Aorta (tissue), 5 donors: Measurements from ENCODE around the gene WBP1L. TPM values are rescaled to one million over a fixed set of nuclear protein-coding genes. Genes with fewer than 3 reads are reported as not detected.
"Not testable (repeated sequence)": the region's sequence is repeated elsewhere in the genome, so short reads cannot be mapped to it uniquely, and the experiment has no call there.

Experiments
- ATAC-seq: fragments of 200-7000 bp; cut with Tn5 transposase; one replicate; pipeline ENCODE4 v1.9.1; 2022; ENCODE audit warnings: moderate library complexity; ENCODE audit not compliant: low FRiP score
- DNase-seq, 2 donors: peaks; one replicate each; pipeline ENCODE4 v3.0.0-alpha.2; 2020
- H3K27ac ChIP-seq, 2 donors: one replicate each; pipeline ENCODE4 v1.5.1; 2013; ENCODE audit warnings: low read length in 2 of 2, mild to moderate bottlenecking in 2 of 2, moderate library complexity in 2 of 2, control low read depth in 1 of 2, inconsistent platforms in 1 of 2, low read depth in 1 of 2
- H3K27me3 ChIP-seq, 2 donors: one replicate each; pipeline ENCODE4 v1.6.1; 2013; ENCODE audit warnings: control low read depth in 1 of 2, low read length in 1 of 2, mild to moderate bottlenecking in 1 of 2, moderate library complexity in 1 of 2; ENCODE audit not compliant: insufficient read depth in 2 of 2, control insufficient read depth in 1 of 2
- H3K36me3 ChIP-seq, 2 donors: one replicate each; pipeline ENCODE4 v1.6.1; 2013; ENCODE audit warnings: control low read depth in 1 of 2, low read length in 1 of 2, mild to moderate bottlenecking in 1 of 2; ENCODE audit not compliant: insufficient read depth in 2 of 2, control insufficient read depth in 1 of 2
- H3K4me1 ChIP-seq, 2 donors: one replicate each; pipeline ENCODE4 v1.6.1; 2013; ENCODE audit warnings: low read length in 2 of 2, control low read depth in 1 of 2, mild to moderate bottlenecking in 1 of 2, moderate library complexity in 1 of 2; ENCODE audit not compliant: insufficient read depth in 2 of 2, control insufficient read depth in 1 of 2
- H3K4me3 ChIP-seq, 2 donors: one replicate each; pipeline ENCODE4 v1.5.1; 2013; ENCODE audit warnings: low read length in 2 of 2, control low read depth in 1 of 2, mild to moderate bottlenecking in 1 of 2
- H3K9me3 ChIP-seq: one replicate; pipeline ENCODE4 v1.6.1; 2013; ENCODE audit warnings: mild to moderate bottlenecking, low read length; ENCODE audit not compliant: control insufficient read depth
- WGBS, 2 donors: extraction: QIAGEN DNeasy Blood & Tissue Kit; methylation state at CpG; one replicate each; pipeline ENCODE4 v1.1.7; 2013; 5-methylcytosine and 5-hydroxymethylcytosine counted together
- intact Hi-C, 2 donors: fragments of 100-400 bp; cut with DNase I; formaldehyde crosslinking; loops; one replicate each; pipeline versions ENCODE4 v1.14.2 to v1.15.0; 2022
- polyA plus RNA-seq, 2 donors: library from polyadenylated mRNA; stranded (reverse); fragments of 200-250 nt; gene quantifications; one replicate each; pipeline ENCODE4 v1.2.3, GENCODE V29; 2013
- total RNA-seq, 2 donors: library from RNA; stranded (reverse); fragmentation: NEBNext Ultra II Directional; extraction: Animal tissue kit (Norgen Biotek cat#: 25700); gene quantifications; one replicate each; pipeline ENCODE4 v1.2.1, GENCODE V29; 2021
- donor health status: healthy with polysubstance abuse.
- donor health status: Bipolar disorder and iron deficiency.
- donor health status: DM: no; HTN: no; CAD: no.
- donor health status: DM: no; HTN: no; CAD: no.
- donor health status: DM: yes; HTN: yes; CAD: no.

The WBP1L gene
- total and polyA plus RNA-seq, 4 donors = 22.4 to 84.7 (median 61.4) TPM

DNA sequence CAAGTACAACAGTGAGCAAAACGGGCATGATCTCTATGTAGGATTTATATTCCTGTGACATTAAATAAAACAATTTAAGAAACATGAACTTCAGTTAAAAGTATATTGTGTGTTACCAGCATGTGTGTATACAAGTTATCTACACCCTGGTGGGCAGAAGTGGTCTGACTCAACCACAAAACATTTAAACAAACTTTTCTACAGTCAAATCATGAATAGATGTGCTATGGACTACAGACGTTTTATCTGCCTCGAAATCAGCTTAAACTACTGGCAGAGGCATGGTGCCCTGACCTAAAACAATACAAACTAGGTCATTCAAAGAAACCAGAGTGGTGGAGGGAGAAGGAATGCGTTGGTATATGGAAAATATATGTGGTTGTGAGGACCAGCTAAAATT is 33.1 kb upstream of the WBP1L start:
- no peak for ATAC-seq
- intact Hi-C loops = loop anchor here (5.0 kb wide), 2 partner anchors 33 to 63 kb away; no protein-coding TSS in a partner anchor

DNA sequence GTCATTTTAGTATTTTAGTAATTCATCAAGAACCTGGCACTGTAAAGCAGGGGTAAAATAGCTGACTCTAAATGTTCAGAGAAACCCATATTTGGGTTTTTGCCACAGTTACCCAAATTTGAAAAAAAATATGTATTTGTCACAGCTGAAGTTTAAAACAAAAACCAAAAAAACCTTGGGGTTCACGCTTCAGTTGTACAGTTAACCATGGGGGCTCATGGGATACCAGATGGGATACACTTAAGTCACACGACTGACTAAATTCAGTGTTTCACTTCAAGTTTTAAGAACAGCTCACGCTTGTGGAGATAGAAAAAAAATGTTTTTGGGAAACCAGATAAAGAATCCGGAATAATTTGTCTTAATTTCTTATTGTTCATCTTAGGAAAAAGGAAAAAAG is 31.7 kb upstream of the WBP1L start:
- H3K36me3 ChIP-seq = no peaks in the 10 kb centered on the region
- no peak overlapping the region for H3K4me3 ChIP-seq
- DNase-seq = no peak
- H3K9me3 ChIP-seq = no peaks in the 10 kb centered on the region
- H3K27ac ChIP-seq = no peak overlapping the region
- intact Hi-C loops = loop anchor here (5.0 kb wide), 2 partner anchors 35 to 65 kb away; no protein-coding TSS in a partner anchor
- no peak for ATAC-seq
- 76 to 82% methylated on average over 4 of the region's 4 CpGs for whole genome bisulfite sequencing, 2 donors
- no peaks in the 10 kb centered on the region for H3K4me1 ChIP-seq
- H3K27me3 ChIP-seq = no peaks in the 10 kb centered on the region

More for the DNA sequence above, 33.1 kb upstream of the WBP1L start:
- Histone ChIP-seq H3K36me3 (no peaks in the 10 kb centered on the region), H3K27me3 (no peaks in the 10 kb centered on the region), H3K4me3 (no peak overlapping the region), H3K4me1 (no peaks in the 10 kb centered on the region), H3K9me3 (no peaks in the 10 kb centered on the region), H3K27ac (no peak overlapping the region)
- WGBS, 2 donors = 23 to 30% methylated on average over 4 of the region's 4 CpGs
- no peak for DNase-seq

DNA sequence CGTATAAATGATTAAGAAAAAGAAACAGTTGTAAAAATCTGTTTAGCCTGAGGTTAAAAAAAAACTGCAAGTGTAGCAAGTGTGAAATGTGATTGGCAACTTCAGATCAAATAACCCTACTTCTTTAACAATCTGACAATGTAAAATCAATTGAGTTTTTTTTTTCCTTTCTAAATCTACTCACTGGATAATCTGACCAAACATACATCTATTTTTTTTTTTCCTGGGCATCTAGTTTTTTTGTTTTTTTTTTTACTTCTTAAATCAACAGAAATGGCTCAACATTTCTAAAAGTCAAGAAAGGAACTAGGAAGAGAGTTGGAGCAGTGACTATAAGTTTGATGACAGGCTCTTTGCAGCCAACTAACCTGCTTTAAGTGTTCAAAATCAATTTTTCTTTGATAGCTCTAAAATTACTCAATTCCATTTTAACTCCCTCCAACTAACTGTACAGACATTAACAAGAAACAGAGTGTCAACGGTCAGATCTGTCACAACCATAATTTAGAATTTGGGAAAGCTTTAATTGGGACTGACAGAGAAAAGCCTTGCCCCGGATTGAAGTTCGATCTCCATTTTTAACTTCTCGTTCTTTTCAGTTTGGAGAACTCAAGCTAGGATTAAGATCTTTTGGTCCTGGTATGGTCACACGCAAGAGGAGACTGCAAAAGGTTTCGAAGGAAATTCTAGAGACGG is 30.8 kb upstream of the WBP1L start:
- ATAC-seq = no peak
- intact Hi-C loops = loop anchor here (5.0 kb wide), 2 partner anchors 36 to 66 kb away; no protein-coding TSS in a partner anchor
- Histone ChIP-seq H3K9me3 (no peaks in the 10 kb centered on the region), H3K27me3 (no peaks in the 10 kb centered on the region), H3K4me1 (no peaks in the 10 kb centered on the region), H3K4me3 (peak overlapping the region; percentile 38 to 69), H3K27ac (no peak overlapping the region), H3K36me3 (no peaks in the 10 kb centered on the region)
- WGBS, 2 donors = 6 to 7% methylated on average over 8 of the region's 8 CpGs
- DNase-seq = no peak

DNA sequence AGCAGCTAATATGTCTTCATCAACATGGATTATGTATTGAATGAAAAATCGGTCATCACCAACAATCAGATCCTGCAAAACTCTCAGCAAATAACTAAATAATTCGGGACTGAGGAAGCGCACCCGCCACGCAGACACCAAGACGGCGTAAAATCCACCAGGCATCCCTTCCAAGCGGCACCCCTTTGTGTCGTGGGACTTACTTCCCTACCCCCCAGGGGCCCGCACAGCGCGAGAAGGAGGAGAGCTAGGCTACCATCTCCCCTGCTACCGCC is 30.3 kb upstream of the WBP1L start:
- Histone ChIP-seq H3K36me3 (no peaks in the 10 kb centered on the region), H3K4me1 (no peaks in the 10 kb centered on the region), H3K27me3 (no peaks in the 10 kb centered on the region), H3K9me3 (no peaks in the 10 kb centered on the region), H3K27ac (no peak overlapping the region), H3K4me3 (peak overlapping the region; percentile 38 to 69)
- intact Hi-C loops = loop anchor here (5.0 kb wide), 2 partner anchors 36 to 66 kb away; no protein-coding TSS in a partner anchor
- ATAC-seq (no peak), DNase-seq (no peak)
- 0% methylated on average over 10 to 13 of the region's 13 CpGs for WGBS, 2 donors

DNA sequence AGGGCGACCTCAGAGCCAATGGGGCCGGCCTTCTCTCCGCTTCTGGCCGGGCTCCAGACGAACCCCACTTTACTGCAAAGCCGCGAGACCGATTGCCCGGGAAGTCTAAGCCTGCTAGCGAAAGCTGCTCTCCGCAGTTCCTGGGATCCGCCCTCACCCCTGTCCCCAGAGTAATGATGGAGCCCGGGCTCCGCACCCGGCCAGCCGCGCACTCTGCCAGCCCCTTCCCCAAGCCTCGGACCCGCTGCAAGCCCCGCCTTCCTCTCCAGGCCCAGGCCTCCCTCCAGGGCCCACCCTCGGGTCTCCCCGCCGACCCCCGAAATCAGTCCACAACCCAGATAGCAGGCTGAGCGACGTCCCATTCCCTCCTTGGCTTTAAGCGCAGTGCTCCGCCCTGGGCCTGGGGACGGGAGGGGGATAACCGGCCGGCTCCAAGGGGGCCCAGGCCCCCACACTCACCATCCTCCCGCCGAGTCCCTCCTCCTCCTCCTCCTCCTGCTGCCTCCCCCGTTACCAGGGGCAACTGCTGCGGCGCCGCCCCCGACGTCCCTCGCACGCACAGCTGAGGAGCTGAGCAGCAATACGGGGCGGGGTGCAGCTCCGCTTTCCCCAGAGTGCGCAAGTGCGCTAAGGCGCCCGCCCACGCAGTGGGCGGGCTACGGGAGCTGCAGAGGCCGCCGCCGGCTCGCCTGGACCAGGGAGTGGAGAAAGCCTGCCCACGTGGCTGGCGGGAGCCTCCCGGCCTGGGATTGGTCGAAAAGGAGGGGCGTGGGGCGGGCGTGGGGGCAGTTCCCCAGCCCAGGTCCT is 29.7 kb upstream of the WBP1L start, which contains the start of gene ARL3:
TSS of gene ARL3 (minus strand) at position 584 of the 807 bp plus-strand sequence. CDS start at position 462, 122 bp downstream.
- no peaks in the 10 kb centered on the region for H3K9me3 ChIP-seq
- peak within 1 kb of the TSS; percentile 48 to 69 for H3K4me3 ChIP-seq
- 0 to 1% methylated on average over 60 to 62 of the region's 62 CpGs for WGBS, 2 donors
- DNase-seq = peak; percentile 99
- peak within 1 kb of the TSS in 1 of 2 donors; percentile 11 for H3K27ac ChIP-seq
- no peaks in the 10 kb centered on the region for H3K36me3 ChIP-seq
- H3K27me3 ChIP-seq = no peaks in the 10 kb centered on the region
- no peaks in the 10 kb centered on the region for H3K4me1 ChIP-seq
- ATAC-seq = peak; percentile 99
- intact Hi-C loops = loop anchor here (5.0 kb wide), 2 partner anchors 37 to 67 kb away; no protein-coding TSS in a partner anchor

DNA sequence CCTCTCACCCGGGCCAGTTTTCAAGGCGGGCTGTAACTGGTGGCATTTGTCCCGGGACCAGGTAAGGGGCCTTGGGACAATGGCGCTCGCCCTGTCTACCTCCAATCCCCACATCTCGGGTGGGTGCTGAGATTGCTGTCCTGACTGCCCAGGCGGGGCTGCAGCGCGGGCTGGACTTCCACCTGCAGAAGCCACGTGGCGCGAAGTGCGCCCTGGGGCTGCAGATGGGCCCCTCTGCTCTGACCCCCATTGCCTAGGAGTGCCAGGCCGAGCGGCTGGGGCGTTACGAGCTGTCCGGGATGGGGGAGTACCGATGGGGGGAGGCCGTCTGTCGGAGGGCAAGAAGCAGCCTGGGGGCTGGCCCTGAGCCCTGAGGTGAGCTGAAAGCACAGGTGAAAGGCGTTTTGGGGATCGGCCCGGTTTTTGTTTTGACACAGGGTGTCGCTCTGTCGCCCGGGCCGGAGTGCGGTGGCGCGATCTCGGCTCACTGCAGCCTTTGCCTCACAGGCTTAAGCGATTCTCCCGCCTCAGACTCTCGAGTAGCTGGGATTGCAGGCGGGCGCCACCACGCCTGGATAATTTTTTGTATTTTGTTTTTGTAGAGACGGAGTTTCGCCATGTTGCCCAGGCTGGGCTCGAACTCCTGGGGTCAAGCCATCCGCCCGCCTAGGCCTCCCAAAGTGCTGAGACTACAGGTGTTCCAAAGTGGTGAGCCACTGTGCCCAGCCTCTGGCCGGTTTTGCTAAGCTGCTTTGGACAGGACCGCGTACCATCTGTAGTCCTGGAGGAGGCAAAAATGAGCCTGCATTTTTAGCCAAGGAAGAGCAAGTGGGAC is 28.9 kb upstream of the WBP1L start, which contains the start of gene SFXN2:
TSS of gene SFXN2 (plus strand) at position 16 of the 835 bp plus-strand sequence. CDS start 12,001 bp downstream, outside the sequence.
- Histone ChIP-seq H3K27ac (peak within 1 kb of the TSS in 1 of 2 donors; percentile 11), H3K27me3 (no peaks in the 10 kb centered on the region), H3K36me3 (no peaks in the 10 kb centered on the region), H3K4me1 (no peaks in the 10 kb centered on the region), H3K9me3 (no peaks in the 10 kb centered on the region), H3K4me3 (peak within 1 kb of the TSS; percentile 48 to 69)
- 6% methylated on average over 46 of the region's 46 CpGs for WGBS, 2 donors
- ATAC-seq (peak; percentile 23), DNase-seq (no peak)
- intact Hi-C loops = loop anchor here (5.0 kb wide), 2 partner anchors 38 to 68 kb away; no protein-coding TSS in a partner anchor

DNA sequence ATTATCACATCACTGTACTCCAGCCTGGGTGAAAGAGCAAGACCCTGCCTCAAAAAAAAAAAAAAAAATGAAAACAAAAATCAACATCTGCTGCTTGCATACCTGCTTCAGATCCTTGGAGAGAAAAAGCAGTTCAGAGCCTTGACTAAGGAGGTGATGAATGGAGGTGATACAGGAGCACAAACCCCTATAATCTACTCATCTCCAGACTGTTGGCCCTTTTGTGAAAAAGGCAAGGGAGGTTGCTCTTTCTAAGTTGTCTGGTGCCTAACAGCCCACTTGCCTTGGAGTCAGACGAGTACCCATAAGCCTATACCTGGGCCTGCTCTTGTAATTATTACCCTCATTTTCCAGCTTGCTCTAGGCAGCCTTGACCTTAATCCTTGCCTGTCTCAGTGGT is 27.9 kb upstream of the WBP1L start:
- Histone ChIP-seq H3K9me3 (no peaks in the 10 kb centered on the region), H3K4me3 (no peak overlapping the region), H3K36me3 (no peaks in the 10 kb centered on the region), H3K27ac (no peak overlapping the region), H3K4me1 (no peaks in the 10 kb centered on the region), H3K27me3 (no peaks in the 10 kb centered on the region)
- WGBS, 2 donors = 76 to 86% methylated on average over 1 of the region's 1 CpG
- DNase-seq (no peak), ATAC-seq (no peak)
- intact Hi-C loops = no loop called here

DNA sequence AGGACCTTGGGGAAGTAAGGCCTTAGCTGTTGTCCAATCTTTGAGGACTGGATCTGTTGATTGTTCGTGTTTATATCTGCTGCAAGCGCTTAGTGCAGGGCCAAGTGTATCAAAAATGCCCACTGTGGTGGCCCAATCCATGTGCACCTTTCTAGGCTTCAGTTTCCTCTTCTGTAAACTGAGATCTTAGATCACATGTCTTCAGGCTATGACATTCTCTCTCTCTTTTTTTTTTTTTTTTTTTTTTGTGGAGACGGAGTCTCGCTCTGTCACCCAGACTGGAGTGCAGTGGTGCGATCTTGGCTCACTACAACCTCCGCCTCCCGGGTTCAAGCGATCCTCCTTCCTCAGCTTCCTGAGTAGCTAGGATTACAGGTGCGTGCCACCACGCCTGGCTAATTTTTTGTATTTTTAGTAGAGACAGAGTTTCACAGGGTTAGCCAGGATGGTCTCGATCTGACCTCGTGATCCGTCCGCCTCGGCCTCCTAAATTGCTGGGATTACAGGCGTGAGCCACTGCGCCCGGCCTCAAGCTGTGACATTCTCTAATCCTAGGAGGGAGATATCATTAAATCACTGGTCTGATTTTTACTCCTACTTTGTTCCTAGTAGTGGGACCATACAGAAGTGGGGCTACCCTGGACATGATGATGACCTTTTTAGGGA is 26.7 kb upstream of the WBP1L start:
- DNase-seq, intact Hi-C loops, H3K27me3 ChIP-seq, H3K4me1 ChIP-seq, H3K36me3 ChIP-seq, H3K9me3 ChIP-seq, H3K4me3 ChIP-seq, H3K27ac ChIP-seq, ATAC-seq: not testable (repeated sequence)
- 97% methylated on average over 15 to 18 of the region's 18 CpGs for WGBS, 2 donors
